ENCODE results near the gene MDK.
A peak's percentile ranks its signal among the peaks of the same experiment; 100 is the strongest.

The MDK gene

DNA sequence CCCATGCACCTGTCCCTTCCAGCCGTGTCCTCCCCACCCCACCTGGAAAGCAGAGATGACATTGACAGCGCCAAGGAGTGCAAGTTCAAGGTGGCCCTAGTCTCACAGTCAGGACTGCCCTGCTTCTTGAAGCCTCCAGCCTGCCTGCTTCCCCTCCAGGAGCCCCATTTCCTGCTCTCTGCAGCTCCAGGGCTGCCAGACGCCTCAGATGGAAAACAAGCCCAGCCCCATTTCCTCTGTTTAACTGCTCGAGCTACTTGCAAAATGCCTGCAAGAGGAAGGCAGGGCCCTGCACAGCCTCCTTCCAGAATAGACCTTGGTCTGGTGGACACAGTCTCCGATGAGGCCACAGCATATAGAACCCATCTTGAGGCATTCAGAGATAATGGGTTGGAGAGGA is 39.2 kb upstream of the MDK start:
- Mint-ChIP-seq H3K4me1 (ENCODE audit: low read depth) (peaks cover 76% of the 10 kb centered on the region), H3K27ac (peak overlapping the region; percentile 55), H3K27me3 (no peaks in the 10 kb centered on the region), H3K4me3 (no peak overlapping the region), H3K36me3 (no peaks in the 10 kb centered on the region), H3K9me3 (ENCODE audit: low read depth) (no peaks in the 10 kb centered on the region)

DNA sequence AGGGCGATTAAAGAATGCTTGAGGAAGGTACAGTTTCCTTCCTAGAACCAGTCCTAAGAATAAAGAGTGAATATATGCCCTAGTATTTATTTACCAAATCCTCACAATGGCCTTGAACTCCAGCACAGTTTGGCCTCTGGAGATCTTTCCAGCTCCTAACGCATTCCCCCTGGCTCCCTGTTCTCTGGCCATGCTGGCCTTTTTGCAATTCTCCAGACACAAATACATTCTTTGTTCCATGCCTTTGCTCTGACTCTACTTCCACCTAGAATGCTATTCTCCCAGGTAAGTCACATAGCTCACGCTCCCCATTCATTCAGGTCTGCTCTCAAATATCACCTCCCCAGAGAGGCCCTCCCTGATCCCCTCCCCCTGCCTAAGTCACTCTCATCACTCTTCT is 37.9 kb upstream of the MDK start:
- H3K27ac Mint-ChIP-seq = no peak overlapping the region
- H3K4me1 Mint-ChIP-seq (ENCODE audit: low read depth) = peaks cover 70% of the 10 kb centered on the region
- no peaks in the 10 kb centered on the region for H3K36me3 Mint-ChIP-seq
- no peak overlapping the region for H3K4me3 Mint-ChIP-seq
- H3K27me3 Mint-ChIP-seq = no peaks in the 10 kb centered on the region
- H3K9me3 Mint-ChIP-seq (ENCODE audit: low read depth) = no peaks in the 10 kb centered on the region

DNA sequence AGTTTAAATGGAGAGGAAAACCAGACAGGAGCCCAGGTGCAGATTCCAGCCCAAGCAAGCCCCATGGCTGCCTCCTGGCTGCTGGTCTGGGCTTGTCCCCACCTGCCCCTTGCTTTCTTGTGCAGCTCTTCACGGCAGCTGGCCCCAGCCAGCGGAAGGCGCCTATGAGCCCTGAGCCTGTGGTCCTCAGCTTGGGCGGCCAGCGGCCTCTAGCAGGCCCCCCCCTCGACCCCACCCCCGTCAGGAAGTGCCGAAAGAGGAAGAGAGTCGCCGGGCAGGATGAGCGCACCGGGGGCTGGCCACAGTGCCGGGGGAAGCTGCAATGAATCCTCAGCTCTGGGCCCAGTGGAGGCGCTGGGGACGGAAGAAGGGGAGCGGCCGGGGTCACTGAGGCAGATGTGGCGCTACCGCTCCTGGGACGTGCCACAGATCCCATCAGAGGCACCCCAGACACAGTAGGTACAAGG is 36.3 kb upstream of the MDK start:
- H3K36me3 Mint-ChIP-seq = no peaks in the 10 kb centered on the region
- H3K4me3 Mint-ChIP-seq = peak overlapping the region; percentile 88
- peak overlapping the region; percentile 52 for H3K27ac Mint-ChIP-seq
- no peaks in the 10 kb centered on the region for H3K27me3 Mint-ChIP-seq
- H3K4me1 Mint-ChIP-seq (ENCODE audit: low read depth) = peaks cover 77% of the 10 kb centered on the region
- H3K9me3 Mint-ChIP-seq (ENCODE audit: low read depth) = no peaks in the 10 kb centered on the region

DNA sequence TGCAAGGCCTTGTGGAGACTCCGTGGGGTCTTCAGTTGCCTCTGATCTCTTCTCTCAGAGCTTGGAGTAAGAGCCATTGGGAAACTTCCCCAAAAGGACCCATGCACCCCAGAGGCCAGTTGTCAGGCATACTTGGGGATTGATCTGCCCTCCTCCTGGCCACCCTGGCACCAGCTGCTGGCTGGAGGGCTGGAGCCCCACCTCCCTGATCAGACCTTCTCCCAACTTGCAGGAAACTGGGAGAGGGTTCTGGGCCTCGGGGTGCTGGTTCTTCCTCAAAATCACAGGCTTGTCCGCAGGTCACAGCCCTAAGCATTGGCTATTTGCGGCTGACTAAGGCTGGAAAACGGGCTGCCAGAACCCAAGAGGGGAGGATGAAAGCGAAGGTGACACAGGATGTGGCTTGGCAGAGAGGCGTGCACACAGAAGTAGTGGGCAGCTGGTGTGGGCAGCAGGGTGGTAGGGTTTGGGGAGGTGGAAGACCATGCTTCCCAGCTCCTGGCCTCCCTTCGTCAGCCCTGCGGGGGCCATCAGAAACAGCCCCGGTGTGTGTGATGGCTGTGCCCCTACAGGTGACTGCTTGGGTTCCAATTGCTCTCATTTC is 35.5 kb upstream of the MDK start:
- H3K27me3 Mint-ChIP-seq = no peaks in the 10 kb centered on the region
- peak overlapping the region; percentile 89 for H3K27ac Mint-ChIP-seq
- H3K36me3 Mint-ChIP-seq = no peaks in the 10 kb centered on the region
- H3K4me3 Mint-ChIP-seq = peak overlapping the region; percentile 88
- peaks cover 78% of the 10 kb centered on the region for H3K4me1 Mint-ChIP-seq (ENCODE audit: low read depth)
- H3K9me3 Mint-ChIP-seq (ENCODE audit: low read depth) = no peaks in the 10 kb centered on the region

DNA sequence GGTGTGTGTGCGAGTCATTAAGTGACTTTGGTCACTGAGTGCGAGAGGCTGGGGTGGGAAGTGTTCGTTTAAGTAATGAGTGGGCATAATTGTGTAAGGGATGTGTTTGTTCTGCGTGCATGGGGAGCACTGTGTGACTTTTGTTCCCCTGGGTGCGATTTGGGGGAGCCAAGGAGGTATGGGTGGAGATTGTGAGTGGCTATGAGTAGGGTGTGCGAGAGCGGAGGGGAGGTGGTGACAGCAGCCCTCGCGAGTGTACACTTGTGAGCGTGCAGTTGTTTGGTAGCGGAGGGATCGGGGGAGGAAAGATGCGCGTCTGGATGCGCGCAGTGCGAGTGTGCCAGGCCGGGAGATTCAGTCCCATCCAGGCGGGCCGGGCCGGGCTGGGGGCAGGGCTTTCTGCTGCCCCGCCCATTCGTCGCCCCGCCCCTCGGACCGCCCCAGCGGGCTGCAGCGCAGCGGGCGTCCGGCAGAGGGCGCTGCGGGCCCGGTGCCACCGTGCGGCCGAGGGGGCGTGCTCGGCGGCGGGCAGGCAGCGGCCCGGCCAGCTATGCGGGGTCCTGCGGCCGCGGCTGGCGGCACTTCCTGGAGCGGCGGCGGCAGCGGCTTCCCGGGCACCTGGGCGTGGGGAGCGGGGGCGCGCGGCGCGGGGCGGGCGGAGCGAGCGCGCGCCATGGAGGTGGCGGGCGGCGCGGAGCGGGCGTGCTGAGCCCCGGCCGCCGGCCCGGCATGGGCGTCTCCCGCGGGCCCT is 34.4 kb upstream of the MDK start, which contains the start of gene DGKZ:
Gene DGKZ, plus strand, starts transcription at position 578 of the 751 bp plus-strand sequence. CDS start 197 bp downstream, outside the sequence.
- H3K9me3 Mint-ChIP-seq (ENCODE audit: low read depth) = no peaks in the 10 kb centered on the region
- peak within 1 kb of the TSS; percentile 96 for H3K27ac Mint-ChIP-seq
- peak within 1 kb of the TSS; percentile 94 for H3K4me3 Mint-ChIP-seq
- H3K27me3 Mint-ChIP-seq = no peaks in the 10 kb centered on the region
- peaks cover 78% of the 10 kb centered on the region for H3K4me1 Mint-ChIP-seq (ENCODE audit: low read depth)
- no peaks in the 10 kb centered on the region for H3K36me3 Mint-ChIP-seq

DNA sequence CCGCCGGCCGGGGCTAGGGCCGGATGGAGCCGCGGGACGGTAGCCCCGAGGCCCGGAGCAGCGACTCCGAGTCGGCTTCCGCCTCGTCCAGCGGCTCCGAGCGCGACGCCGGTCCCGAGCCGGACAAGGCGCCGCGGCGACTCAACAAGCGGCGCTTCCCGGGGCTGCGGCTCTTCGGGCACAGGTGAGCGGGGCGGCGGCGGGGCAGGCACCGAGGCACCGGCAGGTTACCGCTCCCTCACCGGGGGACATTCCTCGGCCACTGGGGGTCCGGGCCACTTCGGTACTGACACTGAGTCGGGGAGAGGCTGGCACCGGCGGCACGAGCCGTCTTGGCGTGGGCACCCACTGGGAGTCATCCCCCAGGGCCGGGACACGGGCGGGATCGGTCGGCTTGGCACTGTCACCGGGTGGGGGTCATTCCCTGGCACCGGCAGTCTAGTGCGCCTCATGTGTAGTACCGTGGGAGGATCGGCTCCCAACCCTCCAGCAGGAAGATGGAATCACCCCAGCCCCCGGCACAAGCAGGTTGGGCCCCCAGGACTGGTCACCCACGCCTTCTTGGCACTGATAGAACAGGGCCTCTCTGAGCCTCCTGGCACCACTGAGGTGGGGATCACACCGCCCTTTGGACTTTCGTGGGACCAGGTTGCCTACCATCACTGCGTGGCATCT is 33.7 kb upstream of the MDK start:
- H3K4me3 Mint-ChIP-seq = peak overlapping the region; percentile 94

DNA sequence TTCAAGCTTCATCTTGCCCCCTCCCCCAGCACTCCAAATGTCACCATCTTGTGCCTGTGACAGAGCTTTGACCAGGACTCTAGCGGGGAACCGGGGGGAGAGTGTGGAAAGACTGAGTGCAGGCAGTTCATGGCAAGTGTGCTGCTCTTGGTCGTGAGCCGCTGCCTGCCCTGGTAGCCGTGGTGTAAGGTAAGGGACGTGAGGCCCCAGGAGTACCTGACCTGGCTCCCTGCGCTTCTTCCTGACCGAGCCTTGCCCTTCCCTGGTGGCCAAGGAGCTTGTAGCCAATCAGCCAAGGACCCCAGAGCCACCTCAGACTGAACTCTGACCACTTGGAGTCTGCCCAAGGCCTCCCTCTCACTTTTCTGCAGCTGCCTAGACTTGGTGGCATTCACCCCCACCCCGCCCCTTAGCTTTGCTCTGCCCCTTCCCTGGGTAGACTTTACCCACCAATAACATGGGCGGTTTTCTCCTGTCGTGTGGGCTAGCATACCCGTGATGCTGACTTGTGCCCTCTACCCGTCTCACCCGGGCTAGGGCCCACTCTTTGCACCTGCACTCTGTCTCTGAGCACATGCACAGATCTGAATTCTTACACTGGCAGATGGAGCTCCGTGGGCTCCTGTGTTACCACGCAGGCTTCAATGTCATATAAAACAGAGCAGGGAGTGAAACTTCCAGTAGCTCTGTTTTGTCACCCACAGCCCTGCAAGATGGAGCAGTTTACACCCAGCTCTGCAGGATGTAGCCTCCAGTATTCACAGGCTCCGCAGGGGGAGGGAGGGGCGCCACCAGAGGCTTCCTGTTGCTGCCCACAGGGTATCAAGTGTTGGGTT is 32.7 kb upstream of the MDK start:
- peak overlapping the region; percentile 96 for H3K27ac Mint-ChIP-seq

More for the DNA sequence above, 33.7 kb upstream of the MDK start:
- Mint-ChIP-seq H3K36me3 (no peaks in the 10 kb centered on the region), H3K4me1 (ENCODE audit: low read depth) (peaks cover 77% of the 10 kb centered on the region), H3K27me3 (no peaks in the 10 kb centered on the region), H3K9me3 (ENCODE audit: low read depth) (no peaks in the 10 kb centered on the region), H3K27ac (peak overlapping the region; percentile 96)

DNA sequence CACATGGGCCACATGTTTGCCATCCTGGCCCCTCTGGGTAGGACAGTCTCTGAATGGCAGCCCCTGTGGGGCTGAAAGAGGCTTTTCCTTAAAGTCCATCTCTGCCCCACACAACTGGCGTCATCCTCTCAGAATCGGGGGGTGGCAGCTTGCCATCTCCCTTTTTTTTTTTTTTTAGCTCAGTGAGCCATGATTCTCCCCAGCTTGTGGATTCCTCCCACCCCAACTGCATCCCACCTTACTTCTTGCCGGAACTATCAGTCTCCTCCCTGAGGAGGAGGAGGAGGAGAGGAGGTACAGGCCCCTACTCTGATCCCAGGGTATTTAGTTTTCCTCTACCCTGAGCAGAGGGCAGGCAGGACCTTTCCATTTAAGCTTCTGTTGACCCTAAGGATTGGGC is 30.8 kb upstream of the MDK start:
- no peaks in the 10 kb centered on the region for H3K27me3 Mint-ChIP-seq
- peak overlapping the region; percentile 38 for H3K4me3 Mint-ChIP-seq
- peak overlapping the region; percentile 84 for H3K27ac Mint-ChIP-seq
- H3K36me3 Mint-ChIP-seq = no peaks in the 10 kb centered on the region
- no peaks in the 10 kb centered on the region for H3K9me3 Mint-ChIP-seq (ENCODE audit: low read depth)
- H3K4me1 Mint-ChIP-seq (ENCODE audit: low read depth) = peaks cover 74% of the 10 kb centered on the region

More for the DNA sequence above, 32.7 kb upstream of the MDK start:
- H3K4me1 Mint-ChIP-seq (ENCODE audit: low read depth) = peaks cover 77% of the 10 kb centered on the region
- H3K36me3 Mint-ChIP-seq = no peaks in the 10 kb centered on the region
- H3K9me3 Mint-ChIP-seq (ENCODE audit: low read depth) = no peaks in the 10 kb centered on the region
- no peaks in the 10 kb centered on the region for H3K27me3 Mint-ChIP-seq
- H3K4me3 Mint-ChIP-seq = peak overlapping the region; percentile 94

DNA sequence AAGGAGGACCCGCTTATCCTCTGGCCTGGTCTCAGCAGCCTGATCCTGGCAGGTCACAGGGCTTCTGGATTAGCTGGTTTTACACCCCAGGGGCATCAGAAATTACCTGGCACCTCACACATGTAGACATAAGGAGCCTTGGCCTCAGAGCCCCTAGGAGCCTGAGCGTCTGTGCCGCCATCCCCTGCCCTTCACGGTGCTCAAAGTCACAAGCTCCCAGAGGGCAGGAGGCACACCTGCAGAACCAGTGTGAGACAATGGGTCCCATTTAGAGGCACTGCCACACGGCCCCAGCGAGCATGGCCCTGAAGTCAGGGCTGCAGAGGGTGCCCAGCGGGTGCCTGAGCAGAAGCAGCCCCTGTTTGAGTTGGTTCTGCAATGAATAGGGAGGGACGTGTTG is 30.3 kb upstream of the MDK start:
- Mint-ChIP-seq H3K4me3 (peak overlapping the region; percentile 82), H3K9me3 (ENCODE audit: low read depth) (no peaks in the 10 kb centered on the region)

DNA sequence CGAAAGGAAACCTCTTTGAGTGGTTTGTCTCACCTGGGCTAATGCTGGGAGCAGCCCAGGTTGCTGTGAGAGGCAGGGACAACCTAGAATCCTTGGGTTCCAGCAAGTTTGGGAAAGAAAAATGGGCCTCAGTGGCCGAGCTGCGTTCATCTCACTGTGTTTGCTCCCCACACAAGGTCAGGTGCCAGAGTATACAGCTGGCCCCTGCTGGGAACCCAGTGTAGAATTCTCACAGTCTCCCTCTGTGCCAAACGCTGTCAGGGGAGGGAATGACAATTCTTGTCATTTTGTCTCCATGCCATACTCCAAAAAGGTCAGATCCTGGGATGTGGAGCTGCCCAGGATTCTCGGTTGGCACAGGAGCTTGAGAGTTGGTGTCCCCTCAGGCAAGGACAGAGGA is 29.9 kb upstream of the MDK start:
- peaks cover 74% of the 10 kb centered on the region for H3K4me1 Mint-ChIP-seq (ENCODE audit: low read depth)
- H3K27me3 Mint-ChIP-seq = no peaks in the 10 kb centered on the region

More for the DNA sequence above, 30.3 kb upstream of the MDK start:
- Mint-ChIP-seq H3K4me1 (ENCODE audit: low read depth) (peaks cover 74% of the 10 kb centered on the region), H3K27ac (peak overlapping the region; percentile 84), H3K36me3 (peaks cover under 1% of the 10 kb centered on the region), H3K27me3 (no peaks in the 10 kb centered on the region)

DNA sequence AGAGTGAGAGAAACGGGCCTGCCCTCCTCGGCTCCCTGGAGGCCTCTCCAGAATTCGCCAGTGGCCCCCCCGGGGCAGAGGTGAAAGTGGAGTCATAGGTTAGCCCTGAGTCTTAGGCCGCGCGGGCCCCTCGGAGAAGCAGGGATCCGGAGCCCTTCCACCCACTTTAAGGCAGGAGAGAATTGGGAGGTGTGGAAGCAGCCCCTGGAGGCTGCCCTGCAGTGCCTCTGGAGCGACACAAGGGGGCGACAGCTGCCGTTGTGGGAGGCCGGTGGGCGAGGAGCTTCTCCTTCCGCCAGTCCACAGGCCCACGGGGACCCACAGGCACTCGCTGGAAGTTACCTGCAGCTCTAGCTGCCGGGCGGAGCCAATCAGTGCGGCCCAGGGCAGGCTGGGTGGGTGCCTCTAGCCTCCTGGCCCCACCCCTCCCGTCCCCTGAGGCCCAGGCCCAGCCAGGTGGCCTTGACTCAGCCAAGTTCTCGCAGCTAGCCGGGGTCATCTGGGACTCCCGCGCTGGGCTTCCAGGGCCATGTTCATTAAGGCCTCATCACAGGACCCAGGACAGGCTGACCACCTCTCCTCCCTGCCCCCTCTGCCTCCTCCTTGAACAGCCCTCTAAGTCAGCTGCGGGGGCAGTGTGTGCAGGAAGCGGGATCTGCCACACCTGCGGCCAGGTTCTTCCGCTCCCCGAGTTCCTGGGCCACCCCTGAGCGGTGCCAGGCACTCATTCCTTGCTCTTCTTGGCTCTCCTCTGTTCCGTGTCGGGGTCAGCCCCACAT is 29.2 kb upstream of the MDK start:
- Mint-ChIP-seq H3K36me3 (peaks cover 3% of the 10 kb centered on the region), H3K27me3 (no peaks in the 10 kb centered on the region), H3K27ac (peak overlapping the region; percentile 91), H3K9me3 (ENCODE audit: low read depth) (no peaks in the 10 kb centered on the region), H3K4me1 (ENCODE audit: low read depth) (peaks cover 76% of the 10 kb centered on the region), H3K4me3 (peak overlapping the region; percentile 82)

More for the DNA sequence above, 29.9 kb upstream of the MDK start:
- Mint-ChIP-seq H3K9me3 (ENCODE audit: low read depth) (no peaks in the 10 kb centered on the region), H3K36me3 (peaks cover 3% of the 10 kb centered on the region), H3K4me3 (peak overlapping the region; percentile 82), H3K27ac (peak overlapping the region; percentile 84)

DNA sequence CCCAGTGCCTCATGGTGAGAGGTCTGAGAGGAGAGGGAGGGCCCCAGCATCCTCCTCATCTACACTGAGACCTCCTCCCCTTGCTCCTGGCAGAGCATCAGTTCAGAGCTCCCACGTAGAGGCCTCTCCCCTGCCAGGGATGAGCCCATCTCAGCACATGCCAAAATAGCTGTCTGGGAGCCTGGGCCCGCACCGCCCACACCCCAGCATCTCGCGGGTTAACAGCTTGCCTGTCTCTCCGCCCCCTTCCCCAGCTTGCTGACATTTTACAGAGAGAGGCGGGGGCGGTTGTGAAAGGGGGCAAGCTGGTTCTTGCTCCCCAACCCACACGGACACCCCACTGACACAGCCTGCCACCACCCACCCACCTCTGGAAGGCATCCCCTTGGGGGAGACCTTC is 27.8 kb upstream of the MDK start:
- Mint-ChIP-seq H3K27ac (peak overlapping the region; percentile 91), H3K4me1 (ENCODE audit: low read depth) (peaks cover 86% of the 10 kb centered on the region), H3K4me3 (peak overlapping the region; percentile 82), H3K9me3 (ENCODE audit: low read depth) (no peaks in the 10 kb centered on the region), H3K27me3 (no peaks in the 10 kb centered on the region), H3K36me3 (peaks cover 3% of the 10 kb centered on the region)

DNA sequence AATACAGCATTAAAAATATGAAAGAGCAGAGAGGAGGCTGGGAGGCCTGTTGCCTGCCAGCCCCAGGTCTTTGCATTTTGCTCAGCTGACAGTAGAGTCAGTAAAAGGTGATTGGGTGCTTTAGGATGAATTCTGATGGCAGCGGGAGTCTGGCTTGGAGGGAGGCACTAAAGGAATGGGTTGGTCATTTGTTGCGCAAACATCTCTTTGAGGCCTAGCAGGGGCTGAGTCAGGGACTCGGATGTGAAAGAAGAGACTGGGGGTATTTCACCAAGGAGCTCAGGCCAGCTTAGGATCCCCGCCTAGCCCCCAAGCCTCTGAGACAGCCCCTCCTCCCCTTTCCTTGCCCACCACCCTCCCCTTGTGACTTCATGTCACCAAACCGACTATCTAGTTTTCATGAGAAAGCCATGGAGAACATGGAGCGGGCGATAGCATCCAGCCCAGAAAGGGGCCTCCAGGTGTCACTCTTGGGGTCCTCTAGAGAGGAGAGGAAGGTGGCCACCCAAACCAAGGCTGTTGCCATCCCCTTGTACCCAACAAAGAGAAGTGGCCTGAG is 24.5 kb upstream of the MDK start:
- Mint-ChIP-seq H3K4me1 (ENCODE audit: low read depth) (peaks cover 77% of the 10 kb centered on the region), H3K27me3 (no peaks in the 10 kb centered on the region), H3K9me3 (ENCODE audit: low read depth) (no peaks in the 10 kb centered on the region), H3K36me3 (peaks cover 3% of the 10 kb centered on the region), H3K27ac (peak overlapping the region; percentile 80), H3K4me3 (peak overlapping the region; percentile 20)

Data from activated naive CD8-positive, alpha-beta T cell (primary cell).